ENCODE results near the gene SGCD. TPM values are rescaled to one million over a fixed set of nuclear protein-coding genes. Genes with fewer than 3 reads are reported as not detected.

Gene SGCD
- total RNA-seq, 1 donor from 2014 or later: 0.33 TPM

DNA sequence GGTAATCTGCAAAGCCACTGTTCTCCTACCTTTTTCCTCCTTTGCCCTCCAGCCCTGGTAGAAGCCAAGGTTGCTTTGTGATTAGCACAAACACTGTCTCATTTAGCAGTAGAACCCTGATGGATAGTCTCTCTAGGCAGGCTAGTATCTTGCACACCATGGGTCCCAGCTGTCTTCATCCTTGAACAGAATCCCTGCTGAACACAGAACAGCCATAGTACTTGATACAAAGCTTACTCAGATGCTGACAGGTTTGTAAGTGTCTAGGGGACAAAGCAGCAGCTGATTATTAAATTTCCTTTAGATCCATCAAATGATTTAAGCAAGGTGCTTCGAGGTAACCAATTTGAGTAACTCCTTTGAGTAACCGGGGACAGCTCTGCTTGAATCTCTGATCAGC lies 359.4 kb downstream of the SGCD start:
- no peaks in the 10 kb centered on the region for H3K36me3 Mint-ChIP-seq (ENCODE audit: low read depth)
- no peak for DNase-seq (ENCODE audit: low read depth, low spot score)
- H3K4me3 Mint-ChIP-seq: no peak overlapping the region
- H3K9me3 Mint-ChIP-seq: peaks cover 2% of the 10 kb centered on the region
- no peak overlapping the region for H3K27ac Mint-ChIP-seq (ENCODE audit: unreplicated experiment)
- H3K27me3 Mint-ChIP-seq (ENCODE audit: low read depth): peaks cover 9% of the 10 kb centered on the region
- peaks cover 4% of the 10 kb centered on the region for H3K4me1 Mint-ChIP-seq
- TF ChIP-seq, protein P1, sequence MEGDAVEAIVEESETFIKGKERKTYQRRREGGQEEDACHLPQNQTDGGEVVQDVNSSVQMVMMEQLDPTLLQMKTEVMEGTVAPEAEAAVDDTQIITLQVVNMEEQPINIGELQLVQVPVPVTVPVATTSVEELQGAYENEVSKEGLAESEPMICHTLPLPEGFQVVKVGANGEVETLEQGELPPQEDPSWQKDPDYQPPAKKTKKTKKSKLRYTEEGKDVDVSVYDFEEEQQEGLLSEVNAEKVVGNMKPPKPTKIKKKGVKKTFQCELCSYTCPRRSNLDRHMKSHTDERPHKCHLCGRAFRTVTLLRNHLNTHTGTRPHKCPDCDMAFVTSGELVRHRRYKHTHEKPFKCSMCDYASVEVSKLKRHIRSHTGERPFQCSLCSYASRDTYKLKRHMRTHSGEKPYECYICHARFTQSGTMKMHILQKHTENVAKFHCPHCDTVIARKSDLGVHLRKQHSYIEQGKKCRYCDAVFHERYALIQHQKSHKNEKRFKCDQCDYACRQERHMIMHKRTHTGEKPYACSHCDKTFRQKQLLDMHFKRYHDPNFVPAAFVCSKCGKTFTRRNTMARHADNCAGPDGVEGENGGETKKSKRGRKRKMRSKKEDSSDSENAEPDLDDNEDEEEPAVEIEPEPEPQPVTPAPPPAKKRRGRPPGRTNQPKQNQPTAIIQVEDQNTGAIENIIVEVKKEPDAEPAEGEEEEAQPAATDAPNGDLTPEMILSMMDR (conservative IDR thresholded peaks at IDR 0.05): no peak

DNA sequence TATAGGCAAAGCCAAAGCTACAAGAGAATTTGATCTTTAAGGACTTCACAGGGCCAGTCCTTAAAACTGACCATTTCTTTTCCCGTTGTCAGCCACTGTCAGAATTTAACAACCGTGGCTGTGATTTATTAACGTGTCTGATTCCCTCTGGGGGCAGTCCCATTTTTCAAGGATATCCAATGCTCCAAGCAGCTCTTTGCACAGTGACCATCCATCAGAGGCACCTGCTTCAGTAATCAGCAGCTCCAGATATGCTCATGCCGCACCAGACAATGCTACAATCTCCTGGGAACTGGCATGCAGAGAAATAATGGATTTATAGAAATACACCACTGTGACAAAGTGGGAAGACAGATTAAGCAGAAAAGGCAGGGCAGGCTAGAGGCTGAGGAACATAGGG lies 359.8 kb downstream of the SGCD start:
- TF ChIP-seq, protein P1 (conservative IDR thresholded peaks at IDR 0.05): no peak
- Mint-ChIP-seq H3K27me3 (ENCODE audit: low read depth) (peaks cover 9% of the 10 kb centered on the region), H3K4me3 (no peak overlapping the region), H3K36me3 (ENCODE audit: low read depth) (no peaks in the 10 kb centered on the region), H3K27ac (ENCODE audit: unreplicated experiment) (no peak overlapping the region), H3K9me3 (peaks cover 2% of the 10 kb centered on the region), H3K4me1 (peaks cover 4% of the 10 kb centered on the region)
- no peak for DNase-seq (ENCODE audit: low read depth, low spot score)

DNA sequence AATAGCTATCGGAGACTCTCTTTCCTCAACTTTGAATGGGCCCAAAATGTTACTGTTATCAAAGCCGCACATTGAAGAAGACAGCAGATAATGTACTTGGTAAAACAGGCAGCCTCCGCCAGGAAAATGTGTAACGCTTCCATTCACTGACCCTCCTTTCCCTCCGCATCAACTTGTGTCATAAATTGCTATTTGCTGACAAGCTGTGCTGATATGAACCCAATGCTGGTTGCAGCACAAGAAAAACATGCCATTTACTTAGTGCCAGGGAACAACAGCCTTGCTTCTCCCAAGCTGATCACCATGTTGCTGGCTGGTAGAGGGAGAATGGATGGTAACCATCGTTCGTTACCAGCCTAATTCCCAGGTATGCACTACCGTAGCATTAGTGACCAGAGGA lies 360.6 kb downstream of the SGCD start:
- no peaks in the 10 kb centered on the region for H3K36me3 Mint-ChIP-seq (ENCODE audit: low read depth)
- peaks cover 4% of the 10 kb centered on the region for H3K4me1 Mint-ChIP-seq
- peaks cover 2% of the 10 kb centered on the region for H3K9me3 Mint-ChIP-seq
- no peak overlapping the region for H3K27ac Mint-ChIP-seq (ENCODE audit: unreplicated experiment)
- H3K27me3 Mint-ChIP-seq (ENCODE audit: low read depth): peaks cover 9% of the 10 kb centered on the region
- H3K4me3 Mint-ChIP-seq: no peak overlapping the region
- no peak for DNase-seq (ENCODE audit: low read depth, low spot score)
- TF ChIP-seq, protein P1 (conservative IDR thresholded peaks at IDR 0.05): no peak

DNA sequence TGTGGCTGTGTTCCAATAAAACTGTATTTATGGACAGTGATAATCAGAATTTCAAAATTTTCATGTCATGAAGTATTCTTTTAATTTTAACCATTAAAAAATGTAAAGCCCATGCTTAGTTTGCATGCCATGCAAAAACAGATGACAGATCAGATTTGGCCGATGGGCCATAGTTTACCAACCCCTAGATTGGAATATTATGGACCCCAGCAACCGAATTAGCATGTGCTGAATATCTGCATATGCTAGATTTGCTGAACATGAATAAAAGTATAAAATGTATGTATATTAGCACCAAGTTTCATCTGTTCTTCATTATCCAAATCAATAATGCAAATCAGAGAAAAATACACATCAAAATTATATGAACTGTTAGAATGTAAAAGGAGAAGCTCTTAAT lies 364.6 kb downstream of the SGCD start:
- H3K4me3 Mint-ChIP-seq: no peak overlapping the region
- H3K27me3 Mint-ChIP-seq (ENCODE audit: low read depth): peaks cover 9% of the 10 kb centered on the region
- H3K27ac Mint-ChIP-seq (ENCODE audit: unreplicated experiment): no peak overlapping the region
- DNase-seq (ENCODE audit: low read depth, low spot score): no peak
- H3K9me3 Mint-ChIP-seq: no peaks in the 10 kb centered on the region
- TF ChIP-seq, protein P1 (conservative IDR thresholded peaks at IDR 0.05): no peak
- H3K36me3 Mint-ChIP-seq (ENCODE audit: low read depth): no peaks in the 10 kb centered on the region
- peaks cover 15% of the 10 kb centered on the region for H3K4me1 Mint-ChIP-seq

DNA sequence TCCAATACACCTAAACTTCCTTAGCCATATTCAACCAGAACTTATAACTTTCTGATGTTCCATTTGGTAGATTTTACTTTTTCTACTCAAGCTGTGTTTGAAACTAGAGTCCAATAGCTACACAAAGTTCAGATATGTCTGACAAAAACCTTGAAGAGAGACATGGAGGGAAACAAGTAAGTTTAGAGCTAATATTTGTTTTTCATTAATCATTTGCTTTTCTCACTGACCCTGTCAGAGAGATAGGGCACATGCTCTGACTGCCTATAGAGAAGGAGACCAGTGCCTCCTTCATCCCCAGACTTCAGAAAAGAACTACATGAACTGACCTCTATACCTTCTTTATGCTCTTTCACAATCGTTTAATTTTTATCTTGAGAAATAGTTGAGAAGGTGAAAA lies 366.1 kb downstream of the SGCD start:
- Mint-ChIP-seq H3K9me3 (no peaks in the 10 kb centered on the region), H3K4me3 (no peak overlapping the region), H3K4me1 (peaks cover 11% of the 10 kb centered on the region), H3K27me3 (ENCODE audit: low read depth) (peaks cover 2% of the 10 kb centered on the region), H3K36me3 (ENCODE audit: low read depth) (no peaks in the 10 kb centered on the region), H3K27ac (ENCODE audit: unreplicated experiment) (no peak overlapping the region)
- TF ChIP-seq, protein P1 (conservative IDR thresholded peaks at IDR 0.05): no peak
- DNase-seq (ENCODE audit: low read depth, low spot score): no peak

DNA sequence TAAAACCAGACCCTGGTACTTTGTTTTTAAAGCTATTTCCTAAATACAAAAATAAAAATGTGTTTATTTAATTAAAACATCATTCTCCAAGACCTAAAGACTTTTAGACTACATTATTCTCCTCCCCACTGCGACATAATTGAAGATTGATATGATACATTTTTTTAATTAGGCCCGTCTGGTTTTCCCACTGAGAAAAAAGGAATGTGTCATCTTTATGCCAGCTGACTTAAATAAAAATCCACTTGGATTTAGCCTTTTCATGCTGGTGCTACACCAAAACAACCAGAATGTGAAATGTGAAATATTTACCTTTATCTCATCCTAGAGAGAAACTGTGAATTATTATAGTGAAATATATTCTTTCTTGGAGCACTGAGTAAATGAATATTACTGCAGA lies 367.6 kb downstream of the SGCD start:
- Mint-ChIP-seq H3K27me3 (ENCODE audit: low read depth) (no peaks in the 10 kb centered on the region), H3K4me3 (no peak overlapping the region), H3K4me1 (peaks cover 11% of the 10 kb centered on the region), H3K9me3 (no peaks in the 10 kb centered on the region), H3K27ac (ENCODE audit: unreplicated experiment) (no peak overlapping the region), H3K36me3 (ENCODE audit: low read depth) (no peaks in the 10 kb centered on the region)
- DNase-seq (ENCODE audit: low read depth, low spot score): no peak
- TF ChIP-seq, protein P1 (conservative IDR thresholded peaks at IDR 0.05): no peak
